H1 (cell line): ENCODE data around the gene RBM25. TPM values are rescaled to one million over a fixed set of nuclear protein-coding genes. Genes with fewer than 3 reads are reported as not detected.

Experiments used
- CTCF ChIA-PET: fragments of 300-600 bp; sonication (Branson Sonifier 250); formaldehyde crosslinking; loops from one replicate; lab custom pipeline; 2021; ENCODE audit not compliant: partially characterized antibody; lab: Charles Lee
- POLR2A ChIA-PET: fragments of 300-600 bp; sonication (Branson Sonifier 250); formaldehyde crosslinking; loops from one replicate; lab custom pipeline; 2021; ENCODE audit warnings: inconsistent platforms; ENCODE audit not compliant: partially characterized antibody; lab: Charles Lee
- DNase-seq, 2 experiments: peaks; one replicate each; pipeline versions ENCODE4 v3.0.0 to v3.0.0-alpha.2; 2010 to 2022; ENCODE audit warnings: low spot score in 2 of 2, low read depth in 1 of 2, mixed read lengths in 1 of 2
- FAIRE-seq: peaks from 2 replicates; lab custom pipeline; 2011; peaks lifted over from hg19 to GRCh38; lab: Jason Lieb, UNC
- H2AFZ ChIP-seq: 2 replicates; pipeline ENCODE4 v1.8.1; 2012; ENCODE audit warnings: low read length, inconsistent platforms
- H2AK5ac ChIP-seq: 2 replicates; pipeline ENCODE4 v1.6.1; 2013; ENCODE audit warnings: low read depth, low read length
- H2BK120ac ChIP-seq: replicated peaks from 2 replicates; pipeline ENCODE3; 2013; ENCODE audit warnings: low read depth, low read length, inconsistent platforms
- H2BK12ac ChIP-seq: 2 replicates; pipeline ENCODE4 v1.6.1; 2013; ENCODE audit warnings: low read depth, low read length
- H2BK15ac ChIP-seq: 2 replicates; pipeline ENCODE4 v1.6.1; 2013; ENCODE audit warnings: low read length
- H2BK20ac ChIP-seq: 2 replicates; pipeline ENCODE4 v1.6.1; 2013; ENCODE audit warnings: low read length
- H2BK5ac ChIP-seq: 2 replicates; pipeline ENCODE4 v1.6.1; 2013; ENCODE audit warnings: low read depth, low read length
- H3K14ac ChIP-seq: 2 replicates; pipeline ENCODE4 v1.6.1; 2013; ENCODE audit warnings: inconsistent platforms; ENCODE audit not compliant: insufficient read length
- H3K18ac ChIP-seq: 2 replicates; pipeline ENCODE4 v1.6.1; 2013; ENCODE audit warnings: low read length; ENCODE audit errors: extremely low read depth
- H3K23ac ChIP-seq: 2 replicates; pipeline ENCODE4 v1.6.1; 2013; ENCODE audit warnings: inconsistent platforms; ENCODE audit not compliant: insufficient read length
- H3K23me2 ChIP-seq: 2 replicates; pipeline ENCODE4 v1.6.1; 2013; ENCODE audit warnings: low read depth, low read length
- H3K27ac ChIP-seq: 2 replicates; pipeline ENCODE4 v1.6.1; 2011; ENCODE audit warnings: low read depth, low read length, inconsistent platforms
- H3K27me3 ChIP-seq, 4 experiments: replicated peaks in 1 of 4; 1 replicate in 1 of 4; 2 replicates in 3 of 4; pipeline versions ENCODE4 v1.6.1 to v1.8.1; 2011 to 2013; ENCODE audit warnings: low read length in 3 of 4, mild to moderate bottlenecking in 3 of 4, inconsistent platforms in 2 of 4, mixed read lengths in 2 of 4, moderate library complexity in 1 of 4; ENCODE audit not compliant: control insufficient read depth in 3 of 4, insufficient read depth in 3 of 4; ENCODE audit errors: extremely low read depth in 1 of 4
- H3K36me3 ChIP-seq, 4 experiments: 2 replicates each; pipeline versions ENCODE4 v1.6.1 to v1.8.1; 2011 to 2013; ENCODE audit warnings: mild to moderate bottlenecking in 4 of 4, low read length in 3 of 4, moderate library complexity in 2 of 4, control low read depth in 1 of 4, inconsistent platforms in 1 of 4; ENCODE audit not compliant: insufficient read depth in 4 of 4, control insufficient read depth in 2 of 4
- H3K4ac ChIP-seq: replicated peaks from 2 replicates; pipeline ENCODE3; 2013; ENCODE audit warnings: low read length, low read depth, mixed read lengths, inconsistent platforms; ENCODE audit not compliant: insufficient read length
- H3K4me1 ChIP-seq, 4 experiments: replicated peaks in 1 of 4; 1 replicate in 1 of 4; 2 replicates in 3 of 4; pipeline versions ENCODE4 v1.6.1 to v1.8.1; 2011 to 2013; ENCODE audit warnings: low read length in 3 of 4, inconsistent platforms in 2 of 4, mixed read lengths in 1 of 4; ENCODE audit not compliant: insufficient read depth in 4 of 4, control insufficient read depth in 3 of 4
- H3K4me2 ChIP-seq, 2 experiments: 2 replicates each; pipeline versions ENCODE4 v1.6.1 to v1.8.1; 2011 to 2013; ENCODE audit warnings: low read depth in 2 of 2, low read length in 2 of 2, control low read depth in 1 of 2, inconsistent platforms in 1 of 2, mild to moderate bottlenecking in 1 of 2; ENCODE audit not compliant: insufficient read depth in 1 of 2
- H3K4me3 ChIP-seq, 4 experiments: fragments of 200-600, 300-600 bp in 1 of 4; sonication (generic), shearing (Covaris generic), sonication (Bioruptor Twin) in 1 of 4; 2 replicates each; pipeline versions ENCODE4 v1.5.1 to v1.8.1; 2011 to 2016; ENCODE audit warnings: low read length in 4 of 4, low read depth in 3 of 4, control low read depth in 2 of 4, inconsistent platforms in 2 of 4, mild to moderate bottlenecking in 2 of 4, mixed read lengths in 1 of 4, moderate library complexity in 1 of 4; ENCODE audit not compliant: insufficient read depth in 2 of 4; ENCODE audit errors: extremely low read depth in 1 of 4
- H3K56ac ChIP-seq: replicated peaks from 2 replicates; pipeline ENCODE3; 2013; ENCODE audit warnings: low read depth, mild to moderate bottlenecking, mixed read lengths, low read length, inconsistent platforms; ENCODE audit not compliant: insufficient read length
- H3K79me1 ChIP-seq: 2 replicates; pipeline ENCODE4 v1.6.1; 2013; ENCODE audit warnings: low read depth, low read length, control low read depth
- H3K79me2 ChIP-seq, 2 experiments: 2 replicates each; pipeline versions ENCODE4 v1.6.1 to v1.8.1; 2012 to 2013; ENCODE audit warnings: low read length in 2 of 2, mild to moderate bottlenecking in 2 of 2, inconsistent platforms in 1 of 2; ENCODE audit not compliant: insufficient read depth in 2 of 2, control insufficient read depth in 1 of 2
- H3K9ac ChIP-seq, 4 experiments: replicated peaks in 1 of 4; 1 replicate in 1 of 4; 2 replicates in 3 of 4; pipeline versions ENCODE4 v1.6.1 to v1.8.1; 2011 to 2013; ENCODE audit warnings: low read depth in 3 of 4, low read length in 3 of 4, control low read depth in 2 of 4, mild to moderate bottlenecking in 2 of 4, moderate library complexity in 2 of 4, inconsistent platforms in 1 of 4; ENCODE audit errors: extremely low read depth in 1 of 4
- H3K9me3 ChIP-seq, 2 experiments: 2 replicates each; pipeline versions ENCODE4 v1.6.1 to v1.8.1; 2012 to 2013; ENCODE audit warnings: mild to moderate bottlenecking in 2 of 2, moderate library complexity in 2 of 2, control low read depth in 1 of 2, inconsistent platforms in 1 of 2, low read depth in 1 of 2, low read length in 1 of 2, mixed read lengths in 1 of 2; ENCODE audit not compliant: insufficient read depth in 2 of 2
- H4K20me1 ChIP-seq, 2 experiments: replicated peaks in 1 of 2; 2 replicates each; pipeline versions ENCODE3 to v1.8.1; 2011 to 2013; ENCODE audit warnings: inconsistent platforms in 2 of 2, low read length in 2 of 2, mild to moderate bottlenecking in 1 of 2; ENCODE audit not compliant: insufficient read depth in 2 of 2, control insufficient read depth in 1 of 2
- H4K5ac ChIP-seq: 2 replicates; pipeline ENCODE4 v1.6.1; 2013; ENCODE audit warnings: low read length, low read depth, mixed read lengths, inconsistent platforms; ENCODE audit not compliant: insufficient read length
- H4K8ac ChIP-seq: 2 replicates; pipeline ENCODE4 v1.8.0; 2013; ENCODE audit warnings: mild to moderate bottlenecking, moderate library complexity, low read length, inconsistent platforms; ENCODE audit not compliant: insufficient read depth; ENCODE audit errors: extremely low read depth
- H4K91ac ChIP-seq: replicated peaks from 2 replicates; pipeline ENCODE3; 2013; ENCODE audit warnings: low read length, mixed read lengths, inconsistent platforms; ENCODE audit not compliant: insufficient read length
- GABPA ChIP-seq: IDR thresholded peaks from 2 replicates; pipeline ENCODE4 v1.6.1; 2011; ENCODE audit warnings: mild to moderate bottlenecking, low read length, moderate library complexity, borderline replicate concordance; ENCODE audit not compliant: insufficient read depth
- JUN ChIP-seq: IDR thresholded peaks from 2 replicates; pipeline ENCODE4 v1.6.1; 2011; ENCODE audit warnings: low read depth, mild to moderate bottlenecking, improper control_type of control experiment, low read length
- POLR2AphosphoS5 ChIP-seq: IDR thresholded peaks from 2 replicates; pipeline ENCODE4 v1.6.1; 2011; ENCODE audit warnings: low read depth, low read length
- RXRA ChIP-seq: IDR thresholded peaks from 2 replicates; pipeline ENCODE4 v1.6.1; 2011; ENCODE audit warnings: low read depth, mild to moderate bottlenecking, low read length, moderate library complexity; ENCODE audit not compliant: insufficient read depth
- SIN3A ChIP-seq, 2 experiments: IDR thresholded peaks in 1 of 2; conservative IDR thresholded peaks in 1 of 2; 2 replicates each; pipeline ENCODE4 v1.6.1; 2011 to 2012; ENCODE audit warnings: low read length in 2 of 2, improper control_type of control experiment in 1 of 2, low read depth in 1 of 2, mild to moderate bottlenecking in 1 of 2
- SP1 ChIP-seq: IDR thresholded peaks from 2 replicates; pipeline ENCODE4 v1.6.1; 2011; ENCODE audit warnings: low read depth, low read length
- SP2 ChIP-seq: IDR thresholded peaks from 2 replicates; pipeline ENCODE4 v1.6.1; 2012; ENCODE audit warnings: mild to moderate bottlenecking, low read length, inconsistent platforms
- WGBS, 2 experiments: shearing (Covaris generic) in 1 of 2; methylation state at CpG; one replicate each; pipeline versions ENCODE4 v1.1.6 to v1.1.7; 2013 to 2015; ENCODE audit warnings: low lambda C conversion rate in 2 of 2, mixed read lengths in 2 of 2, inconsistent platforms in 1 of 2, low coverage in 1 of 2, missing lambda C conversion rate in 1 of 2; ENCODE audit not compliant: insufficient replicate concordance in 2 of 2, insufficient coverage in 1 of 2, insufficient read length in 1 of 2; ENCODE audit errors: extremely low coverage in 1 of 2, missing lambda C conversion rate in 1 of 2; 5-methylcytosine and 5-hydroxymethylcytosine counted together
- polyA plus RNA-seq, 7 experiments: library from polyadenylated mRNA; depleted of rRNA in 3 of 7; stranded (reverse) in 5 of 7; unstranded in 2 of 7; fragments of >200 nt in 5 of 7; fragments of 200-250 nt in 2 of 7; gene quantifications; 1 replicate in 5 of 7; 2 replicates in 1 of 7; 4 replicates in 1 of 7; pipeline versions ENCODE4 v1.2.1 to v1.2.3, GENCODE V29; 2011 to 2013; ENCODE audit warnings: missing spikeins in 2 of 7, mixed read lengths in 2 of 7
- total RNA-seq: library from RNA; stranded (reverse); fragmentation: NEBNext Ultra II Directional; extraction: Animal tissue kit (Norgen Biotek cat#: 25700); gene quantifications from 2 replicates; pipeline ENCODE4 v1.2.1, GENCODE V29; 2021
- TF ChIP-seq, protein P1 (sequence below): IDR thresholded peaks from 2 replicates; pipeline ENCODE4 v1.6.1; 2012; ENCODE audit warnings: inconsistent platforms
- TF ChIP-seq, protein P2 (sequence below): IDR thresholded peaks from 2 replicates; pipeline ENCODE4 v1.6.1; 2012; ENCODE audit warnings: inconsistent platforms

RBM25 gene
- total and polyA plus RNA-seq, 2 of the 8 experiments (the other 6 are each of a cell fraction or from before 2014, with no cell fraction given), result 25.6 to 134 TPM

DNA sequence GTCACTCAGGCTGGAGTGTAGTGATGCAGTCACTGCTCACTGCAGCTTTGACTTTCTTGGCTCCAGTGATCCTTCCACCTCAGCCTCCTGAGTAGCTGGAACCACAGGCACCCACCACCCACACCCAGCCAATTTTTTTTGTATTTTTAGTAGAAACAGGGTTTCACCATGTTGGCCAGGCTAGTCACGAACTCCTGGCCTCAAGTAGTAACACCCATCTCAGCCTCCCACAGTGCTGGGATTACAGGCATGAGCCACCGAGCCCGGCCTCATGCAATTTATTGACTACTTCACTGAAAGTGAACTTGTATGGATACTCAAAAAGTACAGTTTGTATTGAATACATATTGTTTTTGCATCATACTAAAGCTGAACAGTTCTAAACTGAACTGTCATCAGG, 87.0 kb downstream of the RBM25 start:
- no peaks in the 10 kb centered on the region for H3K4me1 ChIP-seq
- no peak overlapping the region for H3K18ac ChIP-seq
- H3K23ac ChIP-seq, result no peak overlapping the region
- ChIA-PET CTCF (no interaction called here), POLR2A (no interaction called here)
- no peak for DNase-seq
- H3K79me2 ChIP-seq, result peaks cover 0 to 52% of the 10 kb centered on the region in 2 experiments; a peak in 3 of 4 replicates
- H2BK20ac ChIP-seq, result no peak overlapping the region
- H2BK15ac ChIP-seq, result no peak overlapping the region
- H3K4me2 ChIP-seq, result no peak overlapping the region
- H2BK120ac ChIP-seq, result no peak overlapping the region
- no peaks in the 10 kb centered on the region for H3K23me2 ChIP-seq
- H2AK5ac ChIP-seq, result no peak overlapping the region
- H3K9ac ChIP-seq, result no peak overlapping the region
- H2BK5ac ChIP-seq, result no peak overlapping the region; the same call in 1 of the 2 replicates
- TF ChIP-seq, protein P1, sequence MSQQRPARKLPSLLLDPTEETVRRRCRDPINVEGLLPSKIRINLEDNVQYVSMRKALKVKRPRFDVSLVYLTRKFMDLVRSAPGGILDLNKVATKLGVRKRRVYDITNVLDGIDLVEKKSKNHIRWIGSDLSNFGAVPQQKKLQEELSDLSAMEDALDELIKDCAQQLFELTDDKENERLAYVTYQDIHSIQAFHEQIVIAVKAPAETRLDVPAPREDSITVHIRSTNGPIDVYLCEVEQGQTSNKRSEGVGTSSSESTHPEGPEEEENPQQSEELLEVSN, result no peak
- TF ChIP-seq SIN3A (conservative IDR thresholded peaks at IDR 0.05 in 1 of 2, IDR thresholded peaks at IDR 0.05 in 1 of 2; ENCODE audit: low read depth in 1 of 2, low read length in 2 of 2) (no peak), RXRA (no peak), SP1 (no peak), SP2 (no peak), POLR2AphosphoS5 (no peak), GABPA (no peak), JUN (no peak)
- TF ChIP-seq, protein P2, sequence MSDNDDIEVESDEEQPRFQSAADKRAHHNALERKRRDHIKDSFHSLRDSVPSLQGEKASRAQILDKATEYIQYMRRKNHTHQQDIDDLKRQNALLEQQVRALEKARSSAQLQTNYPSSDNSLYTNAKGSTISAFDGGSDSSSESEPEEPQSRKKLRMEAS, result no peak
- H4K8ac ChIP-seq, result no peak overlapping the region
- FAIRE-seq, result no peak
- peaks cover 0 to 6% of the 10 kb centered on the region in 2 experiments for H4K20me1 ChIP-seq
- WGBS, 2 experiments, result 84% methylated on average over 3 of the region's 3 CpGs; no CpG with 5 or more reads in 1 of the 2 experiments
- H3K36me3 ChIP-seq, result peaks cover 2 to 14% (median 5%) of the 10 kb centered on the region in 4 experiments; a peak in 7 of 8 replicates
- no peak overlapping the region for H3K4me3 ChIP-seq
- H4K91ac ChIP-seq, result no peak overlapping the region
- no peak overlapping the region for H2BK12ac ChIP-seq
- no peak overlapping the region for H4K5ac ChIP-seq
- no peak overlapping the region for H3K4ac ChIP-seq
- H3K56ac ChIP-seq, result no peak overlapping the region
- H3K9me3 ChIP-seq, result no peaks in the 10 kb centered on the region
- H3K79me1 ChIP-seq, result peaks cover 5% of the 10 kb centered on the region; the same call in 1 of the 2 replicates
- no peak overlapping the region for H2AFZ ChIP-seq
- H3K27ac ChIP-seq, result no peak overlapping the region
- H3K27me3 ChIP-seq, result no peaks in the 10 kb centered on the region
- H3K14ac ChIP-seq, result no peak overlapping the region
